Type B pancreatic cell (in vitro differentiated cells): ENCODE results near the gene NANOS2. TPM values are rescaled to one million over a fixed set of nuclear protein-coding genes. Genes with fewer than 3 reads are reported as not detected.

Experiments
- DNase-seq: peaks from one replicate; pipeline ENCODE4 v3.0.0; 2021; ENCODE audit warnings: mixed read lengths; ENCODE audit not compliant: unreplicated experiment; ENCODE audit errors: extremely low spot score
- H3K27ac Mint-ChIP-seq: 2 replicates; pipeline ENCODE4 v1.8.0; 2021; ENCODE audit warnings: mild to moderate bottlenecking, mixed read lengths
- H3K27me3 Mint-ChIP-seq: 2 replicates; pipeline ENCODE4 v1.8.0; 2021; ENCODE audit warnings: mixed read lengths
- H3K36me3 Mint-ChIP-seq: 2 replicates; pipeline ENCODE4 v1.8.0; 2021; ENCODE audit warnings: mixed read lengths
- H3K4me1 Mint-ChIP-seq: one replicate; pipeline ENCODE4 v1.8.0; 2021; ENCODE audit warnings: mixed read lengths; ENCODE audit not compliant: unreplicated experiment
- H3K4me3 Mint-ChIP-seq: 2 replicates; pipeline ENCODE4 v1.8.0; 2021; ENCODE audit warnings: mild to moderate bottlenecking, mixed read lengths
- H3K9me3 Mint-ChIP-seq: 2 replicates; pipeline ENCODE4 v1.8.0; 2021; ENCODE audit warnings: mixed read lengths
- total RNA-seq: library from RNA; stranded (reverse); gene quantifications from 2 replicates; pipeline ENCODE4 v1.2.1, GENCODE V29; 2021; ENCODE audit warnings: low replicate concordance
- TF ChIP-seq, protein P1 (sequence below): fragments of 200-600 bp; sonication (generic); conservative IDR thresholded peaks from 2 replicates; pipeline ENCODE4 v1.5.0; 2021; ENCODE audit warnings: antibody characterized with exemption, mild to moderate bottlenecking

NANOS2 gene
- total RNA-seq, 1 donor from 2014 or later: not detected

DNA sequence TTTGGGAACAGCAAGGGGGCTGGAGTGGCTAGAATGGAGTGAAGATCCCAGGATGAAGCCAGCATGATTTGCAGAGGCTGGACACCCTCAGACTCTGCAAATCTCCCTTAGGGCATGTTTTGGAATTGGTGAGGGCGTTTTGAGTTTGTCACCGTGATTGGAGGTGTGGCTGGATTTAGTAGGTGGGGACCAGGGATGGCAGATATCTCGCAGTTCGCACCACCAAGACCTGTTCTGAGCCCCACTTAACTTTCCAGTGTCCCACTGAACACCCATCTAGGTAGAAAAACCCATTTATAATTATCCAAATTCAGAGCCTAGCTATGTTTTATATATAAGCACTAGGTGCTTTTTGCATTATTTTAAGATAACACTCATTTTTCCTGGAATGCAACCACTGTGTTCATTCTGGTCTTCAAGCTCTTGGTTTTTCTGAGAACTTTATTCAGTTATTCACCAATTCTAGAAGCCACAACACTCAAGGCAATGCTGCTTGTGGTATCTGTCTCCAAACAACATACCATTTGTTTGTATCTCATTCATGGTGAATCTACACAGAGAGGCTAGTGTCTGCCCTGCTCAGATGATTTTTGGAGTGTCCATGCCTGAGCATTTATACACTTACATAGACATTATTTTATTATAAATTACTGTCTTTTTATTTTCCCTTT lies 3.0 kb upstream of the NANOS2 start:
- Mint-ChIP-seq H3K9me3 (no peaks in the 10 kb centered on the region), H3K27me3 (peaks cover 34% of the 10 kb centered on the region), H3K4me3 (no peak overlapping the region), H3K27ac (no peak overlapping the region), H3K4me1 (no peaks in the 10 kb centered on the region), H3K36me3 (no peaks in the 10 kb centered on the region)
- TF ChIP-seq, protein P1, sequence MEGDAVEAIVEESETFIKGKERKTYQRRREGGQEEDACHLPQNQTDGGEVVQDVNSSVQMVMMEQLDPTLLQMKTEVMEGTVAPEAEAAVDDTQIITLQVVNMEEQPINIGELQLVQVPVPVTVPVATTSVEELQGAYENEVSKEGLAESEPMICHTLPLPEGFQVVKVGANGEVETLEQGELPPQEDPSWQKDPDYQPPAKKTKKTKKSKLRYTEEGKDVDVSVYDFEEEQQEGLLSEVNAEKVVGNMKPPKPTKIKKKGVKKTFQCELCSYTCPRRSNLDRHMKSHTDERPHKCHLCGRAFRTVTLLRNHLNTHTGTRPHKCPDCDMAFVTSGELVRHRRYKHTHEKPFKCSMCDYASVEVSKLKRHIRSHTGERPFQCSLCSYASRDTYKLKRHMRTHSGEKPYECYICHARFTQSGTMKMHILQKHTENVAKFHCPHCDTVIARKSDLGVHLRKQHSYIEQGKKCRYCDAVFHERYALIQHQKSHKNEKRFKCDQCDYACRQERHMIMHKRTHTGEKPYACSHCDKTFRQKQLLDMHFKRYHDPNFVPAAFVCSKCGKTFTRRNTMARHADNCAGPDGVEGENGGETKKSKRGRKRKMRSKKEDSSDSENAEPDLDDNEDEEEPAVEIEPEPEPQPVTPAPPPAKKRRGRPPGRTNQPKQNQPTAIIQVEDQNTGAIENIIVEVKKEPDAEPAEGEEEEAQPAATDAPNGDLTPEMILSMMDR: no peak
- no peak for DNase-seq

DNA sequence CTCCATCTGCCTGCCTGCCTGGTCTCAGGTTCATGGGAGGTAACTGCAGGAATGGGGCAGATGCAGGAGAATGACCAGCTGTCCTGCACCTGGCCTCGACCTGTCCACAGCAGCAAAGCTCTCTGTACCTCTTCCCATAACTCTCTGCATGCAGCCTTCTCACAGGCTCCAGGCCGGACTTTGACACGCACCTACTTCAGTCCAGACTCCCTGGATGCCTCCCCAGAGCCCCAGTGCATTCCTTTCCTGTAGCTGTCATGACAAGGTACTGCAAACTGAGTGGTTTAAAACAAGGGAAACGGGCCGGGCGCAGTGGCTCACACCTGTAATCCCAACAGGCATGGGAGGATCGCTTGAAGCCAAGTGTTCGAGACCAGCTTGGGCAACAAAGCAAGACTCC lies 3.3 kb downstream of the NANOS2 start:
- Mint-ChIP-seq H3K9me3 (no peaks in the 10 kb centered on the region), H3K36me3 (no peaks in the 10 kb centered on the region), H3K4me3 (no peak overlapping the region), H3K27ac (no peak overlapping the region), H3K27me3 (peaks cover 22% of the 10 kb centered on the region), H3K4me1 (no peaks in the 10 kb centered on the region)
- TF ChIP-seq, protein P1: no peak
- no peak for DNase-seq

DNA sequence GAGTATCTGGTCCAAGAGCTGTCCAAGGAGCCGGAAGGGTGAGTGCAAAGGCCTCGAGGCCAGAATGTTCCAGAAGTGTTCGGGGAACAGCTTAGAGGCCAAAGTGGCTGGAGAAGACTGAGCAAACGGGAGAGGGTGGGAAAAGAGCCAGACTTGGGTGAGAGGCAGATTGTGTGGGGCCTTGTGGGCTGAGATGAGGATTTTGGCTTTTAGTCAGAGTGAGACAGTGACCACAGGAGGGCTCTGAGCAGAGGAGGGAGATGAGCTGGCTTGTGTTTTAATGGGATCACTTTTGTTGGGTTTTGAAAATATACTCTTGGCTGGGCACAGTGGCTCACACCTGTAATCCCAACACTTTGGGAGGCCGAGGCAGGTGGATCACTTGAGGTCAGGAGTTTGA lies 5.6 kb downstream of the NANOS2 start:
- H3K27me3 Mint-ChIP-seq: peaks cover 21% of the 10 kb centered on the region

GRCh38 chr19:45906221-45906620 lies 8.4 kb downstream of the NANOS2 start:
- Mint-ChIP-seq H3K4me1 (no peaks in the 10 kb centered on the region), H3K27me3 (peaks cover 14% of the 10 kb centered on the region), H3K27ac (no peak overlapping the region), H3K4me3 (no peak overlapping the region), H3K9me3 (no peaks in the 10 kb centered on the region), H3K36me3 (no peaks in the 10 kb centered on the region)
- TF ChIP-seq, protein P1: no peak
- no peak for DNase-seq

More for the DNA sequence above, 5.6 kb downstream of the NANOS2 start:
- DNase-seq: no peak
- Mint-ChIP-seq H3K4me3 (no peak overlapping the region), H3K27ac (no peak overlapping the region), H3K36me3 (no peaks in the 10 kb centered on the region), H3K9me3 (no peaks in the 10 kb centered on the region), H3K4me1 (no peaks in the 10 kb centered on the region)
- TF ChIP-seq, protein P1: no peak

- Mint-ChIP-seq H3K36me3 (peaks cover 8% of the 10 kb centered on the region), H3K27ac (no peak overlapping the region), H3K27me3 (peaks cover 20% of the 10 kb centered on the region), H3K4me3 (no peak overlapping the region), H3K9me3 (no peaks in the 10 kb centered on the region), H3K4me1 (peaks cover 6% of the 10 kb centered on the region)
- TF ChIP-seq, protein P1: no peak
- no peak for DNase-seq
These were observed 9.6 kb downstream of the NANOS2 start for GRCh38 chr19:45905011-45905410.
